Epidermal melanocyte (primary cell): ENCODE measurements around the gene PAXIP1.
A peak's percentile ranks its signal among the peaks of the same experiment; 100 is the strongest.
"Not testable (repeated sequence)": the region's sequence is repeated elsewhere in the genome, so short reads cannot be mapped to it uniquely, and the experiment has no call there.

Source experiments
- DNase-seq: peaks from one replicate; pipeline ENCODE4 v3.0.0; 2011; ENCODE audit warnings: low spot score; ENCODE audit not compliant: insufficient read length

The PAXIP1 gene

GRCh38 chr7:155003092-155003375 is at the start of gene PAXIP1:
PAXIP1 (minus strand) TSS chr7:155003124; CDS start chr7:155002929, 195 bp downstream.
- DNase-seq: peak; percentile 36

DNA sequence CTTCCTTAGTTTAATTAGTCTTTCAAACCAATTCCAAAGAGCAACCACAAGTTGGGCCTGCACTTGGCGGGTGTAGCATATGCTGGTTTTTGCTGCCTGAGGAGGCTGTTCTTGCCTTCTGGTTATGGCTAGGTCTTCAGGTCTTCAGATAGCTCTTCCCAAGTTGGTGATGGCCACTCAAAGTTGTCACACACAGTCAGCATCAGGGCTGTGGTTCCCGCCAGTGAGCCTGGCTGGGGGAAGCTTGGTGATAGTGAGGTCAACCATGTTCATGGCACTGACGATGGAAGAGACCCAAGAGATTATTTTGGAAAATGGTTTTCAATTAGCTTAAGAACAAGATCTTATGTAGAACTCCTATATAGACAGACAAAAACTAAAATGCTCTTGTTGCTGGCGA is 48.4 kb upstream of the PAXIP1 start:
- DNase-seq: no peak

GRCh38 chr7:155048006-155048405 is 45.1 kb upstream of the PAXIP1 start:
- no peak for DNase-seq

DNA sequence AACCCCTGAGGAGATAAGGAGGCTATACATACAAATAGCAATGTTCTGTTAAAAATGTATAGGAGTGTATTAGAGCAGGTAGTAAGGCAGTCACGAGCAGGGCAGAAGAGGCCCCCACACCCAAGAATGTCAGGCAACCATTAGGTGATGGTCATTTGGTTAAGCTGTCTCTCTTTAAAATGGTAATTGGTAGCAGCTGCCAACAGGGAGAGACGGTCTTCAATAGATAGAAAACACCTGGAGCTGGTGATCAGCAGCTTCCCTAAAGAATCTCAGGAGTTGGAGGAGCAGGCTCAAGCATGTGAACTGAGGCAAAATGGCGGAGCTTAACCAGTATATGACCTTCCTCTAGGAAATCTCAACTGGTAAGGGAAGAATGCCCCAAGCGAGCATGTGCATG is 40.8 kb upstream of the PAXIP1 start:
- DNase-seq: no peak

DNA sequence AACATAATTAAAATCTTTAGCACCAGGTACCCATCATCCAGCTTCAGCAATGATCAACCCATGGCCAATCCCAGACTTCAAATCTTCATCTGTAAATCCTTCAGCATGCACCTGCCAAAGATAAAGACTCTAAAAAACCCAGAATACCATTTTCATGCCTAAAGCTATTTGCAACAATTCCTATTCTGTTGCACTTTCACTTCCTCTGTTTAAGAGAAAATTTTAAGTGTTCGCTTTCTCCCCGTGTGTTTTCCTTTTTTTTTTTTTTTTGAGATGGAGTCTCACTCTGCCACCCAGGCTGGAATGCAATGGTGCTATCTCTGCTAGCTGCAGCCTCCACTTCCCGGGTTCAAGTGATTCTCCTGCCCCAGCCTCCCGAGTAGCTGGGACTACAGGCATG is 35.4 kb upstream of the PAXIP1 start:
- no peak for DNase-seq

GRCh38 chr7:155034495-155034894 is 31.6 kb upstream of the PAXIP1 start:
- DNase-seq: not testable (repeated sequence)

- DNase-seq: no peak
Measured at GRCh38 chr7:155032978-155033377, 30.1 kb upstream of the PAXIP1 start.

DNA sequence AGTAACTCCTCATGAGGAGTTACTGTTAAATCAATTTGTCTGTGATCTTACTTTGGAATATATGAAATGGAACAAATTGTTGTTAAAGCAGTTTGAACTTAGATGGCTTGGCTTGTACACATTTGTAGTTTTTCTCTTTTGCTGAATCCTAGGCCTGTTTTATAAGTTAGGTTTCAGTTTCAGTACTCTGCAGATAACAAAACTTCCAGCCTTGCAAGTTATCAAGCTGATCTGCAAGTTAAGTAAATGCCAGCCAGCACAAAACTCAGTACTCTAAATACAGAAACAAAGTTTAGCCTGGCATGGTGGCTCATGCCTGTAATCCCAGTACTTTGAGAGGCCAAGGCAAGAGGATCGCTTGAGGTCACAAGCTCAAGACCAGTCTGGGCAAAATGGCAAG is 25.0 kb upstream of the PAXIP1 start:
- no peak for DNase-seq

DNA sequence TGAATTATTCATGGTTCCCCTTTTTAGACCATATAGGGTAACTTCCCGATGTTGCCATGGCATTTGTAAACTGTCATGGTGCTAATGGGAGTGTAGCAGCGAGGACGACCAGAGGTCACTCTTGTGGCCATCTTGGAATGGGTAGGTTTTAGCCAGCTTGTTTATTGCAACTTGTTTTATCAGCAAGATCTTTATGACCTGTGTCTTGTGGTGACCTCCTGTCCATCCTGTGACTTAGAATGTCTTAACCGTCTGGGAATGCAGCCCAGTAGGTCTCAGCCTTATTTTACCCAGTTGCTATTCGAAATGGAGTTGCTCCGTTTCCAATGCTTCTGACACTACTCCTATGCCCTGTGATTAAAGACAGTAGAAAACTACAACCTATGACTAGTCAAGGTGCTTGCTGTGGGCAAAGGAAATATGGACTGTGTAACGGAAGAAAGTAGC is 18.8 kb upstream of the PAXIP1 start:
- no peak for DNase-seq

DNA sequence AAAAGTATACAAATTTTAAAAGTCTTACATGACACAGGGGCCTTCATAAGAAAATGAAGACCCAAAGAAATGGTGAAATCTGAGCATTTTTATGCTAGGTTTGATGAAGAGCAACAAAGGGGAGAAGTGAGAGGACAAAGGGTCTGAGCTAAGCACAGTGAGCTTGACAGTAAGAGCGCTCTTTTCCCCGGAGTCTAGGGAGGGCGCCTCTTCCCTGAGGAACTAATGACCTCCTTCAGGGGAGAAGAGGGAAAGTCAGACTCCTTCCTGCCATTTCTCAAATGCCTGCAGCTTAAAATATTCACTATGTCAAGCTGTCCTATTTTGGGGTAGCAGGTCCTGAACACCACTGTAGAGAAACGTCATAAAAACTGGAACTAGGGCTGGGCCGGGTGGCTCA is 18.1 kb upstream of the PAXIP1 start:
- no peak for DNase-seq

DNA sequence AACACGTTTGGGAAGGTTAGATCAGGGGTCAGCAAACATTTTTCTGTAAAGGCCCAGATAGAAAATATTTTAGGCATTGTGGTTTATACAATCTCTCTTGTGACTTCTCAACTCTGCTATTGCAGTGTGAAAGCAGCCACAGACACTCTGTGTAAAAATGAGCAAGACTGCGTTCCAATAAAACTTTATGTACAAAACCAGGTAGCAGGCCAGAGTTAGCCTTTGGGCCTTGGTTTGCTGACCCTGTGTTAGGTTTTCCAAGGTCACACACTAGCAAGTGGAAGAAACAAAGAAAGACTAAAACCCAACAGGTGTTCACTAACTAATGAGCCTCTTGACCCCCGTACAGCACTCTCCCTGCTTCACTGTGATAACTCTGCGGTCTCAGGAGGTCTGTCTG is 14.9 kb upstream of the PAXIP1 start:
- DNase-seq: no peak

DNA sequence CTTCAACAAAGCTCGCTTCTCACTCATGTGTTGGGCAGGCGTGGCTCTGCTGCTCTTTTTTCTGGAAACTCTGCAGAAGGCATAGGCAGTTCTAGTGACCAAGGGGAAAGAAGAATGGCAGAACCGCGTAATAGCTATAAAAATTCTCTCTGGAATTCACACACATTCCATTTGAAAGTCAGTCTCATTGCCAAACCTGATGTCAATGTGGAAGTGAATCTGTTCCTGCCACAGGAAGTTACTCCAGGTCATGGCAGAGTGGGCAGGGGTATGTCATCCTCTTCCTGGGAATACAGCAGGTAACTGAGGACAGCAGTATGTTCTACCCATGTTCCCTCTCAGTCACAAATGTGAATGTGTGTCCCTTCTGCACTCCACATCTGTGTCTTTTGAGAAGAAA is 8.2 kb upstream of the PAXIP1 start:
- DNase-seq: no peak

DNA sequence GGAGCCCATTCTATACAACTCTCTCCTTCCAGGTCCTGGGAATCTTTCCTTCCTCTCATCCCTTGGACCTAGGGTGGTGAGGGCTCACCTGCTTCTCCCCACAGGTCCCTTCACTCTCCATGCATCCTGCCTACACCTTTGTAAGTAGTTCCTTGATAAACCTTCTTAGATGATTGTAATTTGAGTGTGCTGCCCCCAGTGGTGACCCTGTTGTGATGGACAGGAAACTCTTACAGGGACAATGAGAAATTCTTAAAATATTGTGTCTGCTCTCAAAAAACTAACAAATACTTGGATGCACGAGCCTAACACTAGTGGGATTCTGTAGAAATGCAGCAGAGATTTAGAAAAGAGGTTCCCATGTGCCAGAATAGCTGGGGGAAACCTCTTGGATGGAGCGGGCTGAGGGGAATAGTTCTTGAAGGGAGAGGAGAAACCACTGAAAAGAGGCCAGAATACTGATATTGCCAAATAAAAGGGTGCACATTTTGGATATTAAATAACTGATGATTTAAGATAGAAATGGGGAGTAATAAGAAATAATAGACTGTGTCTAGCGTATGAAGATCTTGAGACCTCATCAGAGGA is 6.7 kb upstream of the PAXIP1 start:
- DNase-seq: no peak

GRCh38 chr7:155007947-155008346 is 5.0 kb upstream of the PAXIP1 start:
- DNase-seq: no peak

DNA sequence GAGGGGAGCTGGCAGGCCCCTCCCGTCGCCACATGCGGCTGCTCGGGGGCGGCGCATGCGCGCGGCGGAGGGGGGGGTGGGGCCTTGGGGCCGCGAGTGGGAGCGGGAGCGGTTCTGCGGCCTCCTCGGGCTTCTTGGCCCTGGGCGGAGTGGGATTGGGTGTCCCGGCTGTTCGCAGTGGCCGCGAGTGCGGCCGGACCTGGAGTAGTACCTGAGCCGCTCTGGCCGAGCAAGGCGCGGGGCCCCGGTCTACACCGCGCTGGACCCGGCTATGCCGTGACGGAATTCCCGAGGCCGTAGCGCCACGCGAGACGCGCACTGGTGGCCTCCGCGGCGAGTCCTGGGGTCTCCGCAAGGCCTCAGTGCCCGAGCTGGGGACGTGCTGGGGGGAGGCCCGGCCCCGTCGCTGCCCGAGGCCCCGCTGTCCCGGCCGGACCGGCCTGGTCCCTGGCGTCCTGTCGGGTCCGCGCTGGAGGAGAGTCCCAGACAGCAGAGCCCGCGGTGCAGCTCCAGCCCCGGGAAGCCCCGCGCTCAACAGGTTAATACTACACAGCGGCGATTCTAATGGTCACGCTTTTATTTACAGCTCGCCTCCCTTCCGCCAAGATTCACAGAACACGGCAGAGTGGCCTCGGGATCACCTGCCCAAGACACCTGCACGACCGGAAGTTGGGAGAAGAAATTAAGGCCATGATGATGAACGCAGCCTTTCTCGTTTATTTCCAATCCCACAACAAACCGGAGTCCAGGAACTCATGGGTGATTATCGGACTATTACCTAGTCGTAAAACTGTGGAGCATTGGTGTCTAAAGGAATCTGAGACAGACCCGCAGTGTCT is 671 bp upstream of the PAXIP1 start:
- peak; percentile 86 for DNase-seq

GRCh38 chr7:155002411-155003091 is 373 bp downstream of the PAXIP1 start:
- DNase-seq: no peak

DNA sequence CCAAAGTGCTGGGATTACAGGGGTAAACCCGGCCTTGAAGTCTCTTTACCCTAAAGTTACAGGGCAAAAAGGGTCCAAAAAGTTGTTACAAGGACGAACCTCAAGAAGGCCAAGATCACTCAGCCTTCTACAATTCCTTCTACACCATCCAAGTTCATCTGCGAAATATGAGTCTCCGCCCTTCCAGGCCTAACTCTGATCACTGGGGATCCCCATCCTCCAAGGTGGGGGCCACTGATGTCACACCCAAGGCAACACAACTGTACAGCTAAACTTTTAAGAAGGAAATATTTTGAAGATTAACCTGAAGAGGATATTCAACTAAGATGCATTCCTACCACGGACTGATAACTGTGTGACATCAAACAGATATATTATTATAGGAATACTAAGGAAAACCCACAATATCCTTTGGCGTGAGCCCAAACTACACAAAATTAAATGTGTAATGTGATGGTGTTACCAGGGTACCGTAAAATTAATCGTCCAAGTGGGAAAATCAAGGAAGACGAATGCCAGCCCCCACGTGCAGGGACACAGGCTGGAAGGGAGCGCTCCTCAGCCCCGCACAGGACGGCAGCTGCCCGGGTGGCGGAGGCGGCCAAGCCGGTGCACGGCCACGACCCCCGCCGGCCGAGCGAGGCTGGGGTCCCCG is 1.0 kb downstream of the PAXIP1 start:
- DNase-seq: no peak

DNA sequence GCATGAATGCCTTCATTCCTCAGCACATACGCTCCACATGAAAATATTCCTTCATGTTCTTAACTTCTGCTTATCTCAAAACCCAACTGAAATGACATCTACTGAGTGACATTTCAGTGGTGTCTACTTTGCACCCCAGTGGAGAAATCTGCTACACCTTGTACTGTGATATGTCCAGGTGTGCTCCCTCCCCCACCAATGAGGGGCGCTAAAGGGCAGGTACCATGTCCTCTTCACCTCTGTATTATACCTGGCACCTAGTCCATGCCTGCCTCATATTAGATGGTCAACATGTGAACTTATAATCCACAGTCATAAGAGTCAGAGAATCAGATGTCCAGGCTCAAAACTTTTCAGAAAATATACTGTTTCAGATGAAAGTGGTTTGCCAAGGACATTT is 2.1 kb downstream of the PAXIP1 start:
- DNase-seq: no peak

DNA sequence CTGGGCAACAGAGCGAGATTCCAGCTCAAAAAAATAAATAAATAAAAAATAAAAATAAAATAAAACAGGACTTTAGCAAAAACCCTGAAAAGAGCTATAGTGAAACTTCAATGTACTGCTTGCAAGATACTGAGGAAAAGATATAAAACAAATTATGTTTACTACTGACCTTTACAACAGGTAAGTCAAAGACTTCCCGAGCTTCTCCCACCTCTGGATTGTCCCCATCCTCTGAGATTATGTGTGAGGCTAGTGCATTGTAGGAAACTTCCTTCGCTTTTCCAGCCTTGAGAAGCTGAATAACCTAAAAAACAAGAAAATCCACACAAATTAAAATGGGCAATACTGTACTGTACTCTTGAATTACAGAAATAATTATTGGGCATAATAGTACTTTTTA is 4.4 kb downstream of the PAXIP1 start:
- DNase-seq: no peak

- no peak for DNase-seq
Measured at GRCh38 chr7:154997840-154998370, 5.0 kb downstream of the PAXIP1 start.

- no peak for DNase-seq
Measured at GRCh38 chr7:154996756-154997155, 6.2 kb downstream of the PAXIP1 start.

DNA sequence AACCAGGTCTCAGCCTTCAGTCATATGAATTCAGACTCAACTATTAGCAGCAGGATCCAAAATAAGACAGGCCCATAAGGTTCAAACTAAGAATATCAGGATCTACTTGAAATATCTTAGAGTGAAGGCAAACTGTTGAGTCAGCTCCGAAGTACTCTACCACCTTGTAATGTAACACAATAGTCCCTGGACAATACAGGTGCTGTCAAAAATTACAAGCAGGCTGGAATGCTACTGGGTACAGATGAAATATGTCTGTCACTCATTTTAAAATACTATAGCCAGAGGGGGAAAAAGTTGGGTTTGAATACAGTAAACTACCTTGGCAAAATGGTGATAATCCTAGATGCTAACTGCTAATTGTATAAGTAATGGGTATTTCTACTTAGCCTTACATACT is 6.8 kb downstream of the PAXIP1 start:
- DNase-seq: no peak
